ENCODE results near the gene TCP1.
"Not testable (repeated sequence)": the region's sequence is repeated elsewhere in the genome, so short reads cannot be mapped to it uniquely, and the experiment has no call there.

The TCP1 gene

GRCh38 chr6:159732550-159732949 lies 56.9 kb downstream of the TCP1 start:
- not testable (repeated sequence) for DNase-seq

GRCh38 chr6:159730332-159730676 lies 59.1 kb downstream of the TCP1 start:
- no peak for DNase-seq

- DNase-seq, result peak in 1 of 2 donors; percentile 35
Measured at GRCh38 chr6:159729598-159730331, 59.6 kb downstream of the TCP1 start.

GRCh38 chr6:159728531-159728964 lies 60.9 kb downstream of the TCP1 start:
- no peak for DNase-seq

Measured in inflammatory macrophage treated with lipopolysaccharide for 1 hour (primary cell).